Mesothelial cell of epicardium (in vitro differentiated cells): ENCODE measurements around the gene RTCB. TPM values are rescaled to one million over a fixed set of nuclear protein-coding genes. Genes with fewer than 3 reads are reported as not detected.

ENCODE experiments used
- DNase-seq, 2 experiments: peaks; one replicate each; pipeline ENCODE4 v3.0.0; 2021; ENCODE audit warnings: low spot score in 2 of 2; ENCODE audit not compliant: unreplicated experiment in 2 of 2
- H3K27ac Mint-ChIP-seq: 2 replicates; pipeline ENCODE4 v1.8.0; 2021; ENCODE audit warnings: mixed read lengths
- H3K27me3 Mint-ChIP-seq: 2 replicates; pipeline ENCODE4 v1.8.0; 2021; ENCODE audit warnings: low read depth, mixed read lengths
- H3K36me3 Mint-ChIP-seq: 2 replicates; pipeline ENCODE4 v1.8.0; 2021; ENCODE audit warnings: mixed read lengths
- H3K4me1 Mint-ChIP-seq: 2 replicates; pipeline ENCODE4 v1.8.0; 2021; ENCODE audit warnings: mixed read lengths
- H3K4me3 Mint-ChIP-seq: 2 replicates; pipeline ENCODE4 v1.8.0; 2021; ENCODE audit warnings: mild to moderate bottlenecking, moderate library complexity, mixed read lengths
- H3K9me3 Mint-ChIP-seq: 2 replicates; pipeline ENCODE4 v1.8.0; 2021; ENCODE audit warnings: mixed read lengths
- total RNA-seq: library from RNA; stranded (reverse); gene quantifications from 3 replicates; pipeline ENCODE4 v1.2.1, GENCODE V29; 2021
- TF ChIP-seq, protein P1 (sequence below): fragments of 200-600 bp; sonication (generic); IDR thresholded peaks from one replicate; pipeline ENCODE4 v1.5.0; 2021; ENCODE audit warnings: antibody characterized with exemption; ENCODE audit not compliant: unreplicated experiment

Gene RTCB
- total RNA-seq, 1 donor from 2014 or later: 73.5 TPM

DNA sequence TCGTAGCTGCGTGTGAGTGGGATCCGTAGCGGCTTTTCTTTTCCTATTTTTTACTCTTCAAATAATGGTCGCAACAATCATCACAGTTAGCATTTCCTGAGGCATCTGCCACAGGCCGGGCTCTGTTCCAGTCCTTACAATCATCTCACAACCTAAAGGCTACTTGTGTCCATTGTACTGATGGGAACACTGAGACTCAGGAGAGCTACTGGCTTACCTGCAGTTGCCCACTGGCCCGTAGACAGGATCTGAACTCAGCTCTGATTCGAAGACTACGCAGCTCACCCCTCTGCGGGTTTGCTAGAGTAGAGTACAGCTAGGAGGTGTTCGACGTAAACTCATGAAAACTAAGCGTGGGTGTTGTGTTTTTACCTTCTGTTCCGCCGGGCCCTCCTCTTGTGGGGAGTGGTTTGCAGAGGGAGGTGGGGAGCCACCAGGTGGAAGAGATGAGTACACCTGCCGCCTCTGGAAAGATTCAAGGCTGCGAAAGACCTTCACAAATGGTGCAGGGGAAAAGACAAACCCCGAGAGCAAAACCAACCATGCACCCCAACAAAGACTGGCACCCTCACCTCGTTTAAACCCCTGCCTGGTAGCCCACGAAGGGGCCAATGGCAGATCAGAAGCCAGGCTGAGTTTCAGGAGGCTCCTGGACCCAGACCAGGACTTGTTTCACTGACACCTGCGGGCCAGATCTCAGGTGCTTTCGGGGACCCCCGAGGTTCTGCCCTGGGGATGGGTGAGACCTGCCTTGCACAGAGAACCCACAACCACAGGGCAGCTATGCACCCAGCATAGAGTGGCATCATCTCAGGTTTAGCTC is 72.6 kb downstream of the RTCB start:
- Mint-ChIP-seq H3K27me3 (peaks cover 69% of the 10 kb centered on the region), H3K4me1 (peaks cover 2% of the 10 kb centered on the region), H3K27ac (no peak overlapping the region), H3K4me3 (no peak overlapping the region), H3K9me3 (no peaks in the 10 kb centered on the region), H3K36me3 (no peaks in the 10 kb centered on the region)
- no peak for DNase-seq
- TF ChIP-seq, protein P1, sequence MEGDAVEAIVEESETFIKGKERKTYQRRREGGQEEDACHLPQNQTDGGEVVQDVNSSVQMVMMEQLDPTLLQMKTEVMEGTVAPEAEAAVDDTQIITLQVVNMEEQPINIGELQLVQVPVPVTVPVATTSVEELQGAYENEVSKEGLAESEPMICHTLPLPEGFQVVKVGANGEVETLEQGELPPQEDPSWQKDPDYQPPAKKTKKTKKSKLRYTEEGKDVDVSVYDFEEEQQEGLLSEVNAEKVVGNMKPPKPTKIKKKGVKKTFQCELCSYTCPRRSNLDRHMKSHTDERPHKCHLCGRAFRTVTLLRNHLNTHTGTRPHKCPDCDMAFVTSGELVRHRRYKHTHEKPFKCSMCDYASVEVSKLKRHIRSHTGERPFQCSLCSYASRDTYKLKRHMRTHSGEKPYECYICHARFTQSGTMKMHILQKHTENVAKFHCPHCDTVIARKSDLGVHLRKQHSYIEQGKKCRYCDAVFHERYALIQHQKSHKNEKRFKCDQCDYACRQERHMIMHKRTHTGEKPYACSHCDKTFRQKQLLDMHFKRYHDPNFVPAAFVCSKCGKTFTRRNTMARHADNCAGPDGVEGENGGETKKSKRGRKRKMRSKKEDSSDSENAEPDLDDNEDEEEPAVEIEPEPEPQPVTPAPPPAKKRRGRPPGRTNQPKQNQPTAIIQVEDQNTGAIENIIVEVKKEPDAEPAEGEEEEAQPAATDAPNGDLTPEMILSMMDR: no peak

GRCh38 chr22:32338757-32339156 is 73.3 kb downstream of the RTCB start:
- no peak for DNase-seq
- Mint-ChIP-seq H3K4me1 (peaks cover 2% of the 10 kb centered on the region), H3K27me3 (peaks cover 63% of the 10 kb centered on the region), H3K36me3 (no peaks in the 10 kb centered on the region), H3K4me3 (no peak overlapping the region), H3K9me3 (no peaks in the 10 kb centered on the region), H3K27ac (no peak overlapping the region)
- TF ChIP-seq, protein P1: no peak

Other genes starting within 250 kb of the RTCB start
- 0.36 to 0.53 TPM (median 0.40 TPM) in 3 replicates for gene RFPL2, start 207.2 kb downstream of the RTCB start, total RNA-seq
- not detected in 3 replicates for gene SLC5A4, start 156.9 kb downstream of the RTCB start, total RNA-seq
- not detected in 3 replicates for gene RFPL3, start 54.4 kb downstream of the RTCB start, total RNA-seq
- not detected in 3 replicates for gene BPIFC, start 52.2 kb upstream of the RTCB start, total RNA-seq
- gene FBXO7, start 62.6 kb upstream of the RTCB start, total RNA-seq: 79.0 to 86.7 TPM (median 82.8 TPM) in 3 replicates